ENCODE data around the gene PPP4R2. TPM values are rescaled to one million over a fixed set of nuclear protein-coding genes. Genes with fewer than 3 reads are reported as not detected.

Gene PPP4R2
- total RNA-seq, 1 experiment from 2014 or later, result 43.6 TPM

DNA sequence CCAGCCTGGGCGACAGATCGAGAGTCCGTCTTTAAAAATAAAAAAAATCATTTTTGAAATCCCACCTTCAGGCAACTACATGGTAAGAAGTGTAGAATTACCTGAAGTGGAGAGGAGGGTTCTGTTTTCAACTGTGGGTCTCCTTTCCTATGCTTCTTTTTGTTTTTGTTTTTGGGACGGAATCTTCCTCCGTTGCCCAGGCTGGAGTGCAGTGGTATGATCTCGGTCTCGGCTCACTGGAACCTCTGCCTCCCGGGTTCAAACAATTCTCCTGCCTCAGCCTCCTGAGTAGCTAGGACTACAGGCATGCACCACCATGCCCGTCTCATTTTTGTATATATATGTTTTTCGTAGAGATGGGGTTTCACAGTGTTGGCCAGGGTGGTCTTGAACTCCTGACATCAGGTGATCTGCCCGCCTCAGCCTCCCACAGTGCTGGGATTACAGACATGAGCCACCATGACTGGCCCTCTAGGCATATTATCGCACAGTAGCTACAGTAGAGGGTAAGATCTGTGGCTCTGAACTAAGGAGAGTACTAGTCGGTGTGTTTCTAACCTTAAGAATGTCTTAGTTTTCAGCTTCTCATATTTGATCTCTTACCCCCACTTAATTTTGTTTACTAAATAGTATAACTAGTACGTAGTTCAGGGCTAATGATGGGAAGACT, 73.3 kb downstream of the PPP4R2 start:
- DNase-seq (ENCODE audit: low read depth), result no peak

DNA sequence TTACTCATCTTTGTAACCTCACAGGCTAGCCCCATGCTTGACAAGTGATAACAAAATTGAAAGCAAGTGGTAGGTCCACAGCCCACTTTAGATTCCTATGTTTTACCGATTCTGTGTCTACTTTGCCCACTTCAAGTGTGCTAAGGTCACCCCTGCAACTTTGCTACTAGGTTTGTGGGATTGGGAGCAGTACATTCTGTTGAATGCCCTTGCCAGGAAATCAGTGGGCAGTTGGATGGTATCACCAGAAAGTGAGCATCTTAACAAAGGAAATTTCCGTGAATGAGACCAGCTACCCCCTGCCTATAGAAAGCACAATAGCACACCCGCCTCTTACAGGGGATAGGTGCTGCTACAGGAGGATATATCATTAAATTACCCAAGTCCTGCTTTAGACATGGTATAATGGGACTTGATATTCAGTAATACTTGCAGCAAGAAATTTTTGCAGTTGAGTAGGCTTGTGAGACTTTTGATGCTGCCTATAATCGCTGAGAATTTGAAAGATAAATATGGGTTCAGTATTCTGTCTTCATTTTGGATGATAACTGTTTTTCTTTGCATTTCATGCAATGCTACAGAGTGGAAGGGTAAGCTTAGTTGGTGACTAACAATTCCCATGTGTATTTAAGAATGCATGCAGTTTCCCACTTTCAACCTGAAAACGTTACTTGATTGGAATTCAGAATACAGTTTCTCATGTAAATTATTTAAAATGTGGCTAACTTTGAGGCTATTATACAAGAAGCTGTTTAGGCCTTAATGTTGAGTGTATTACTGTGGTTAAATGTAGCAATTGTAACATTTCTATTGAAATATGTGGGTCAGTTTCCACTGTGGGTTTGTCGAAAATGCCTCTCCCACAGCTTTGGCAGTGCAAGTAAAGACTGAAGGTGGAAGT, 74.3 kb downstream of the PPP4R2 start:
- no peak for DNase-seq (ENCODE audit: low read depth)

DNA sequence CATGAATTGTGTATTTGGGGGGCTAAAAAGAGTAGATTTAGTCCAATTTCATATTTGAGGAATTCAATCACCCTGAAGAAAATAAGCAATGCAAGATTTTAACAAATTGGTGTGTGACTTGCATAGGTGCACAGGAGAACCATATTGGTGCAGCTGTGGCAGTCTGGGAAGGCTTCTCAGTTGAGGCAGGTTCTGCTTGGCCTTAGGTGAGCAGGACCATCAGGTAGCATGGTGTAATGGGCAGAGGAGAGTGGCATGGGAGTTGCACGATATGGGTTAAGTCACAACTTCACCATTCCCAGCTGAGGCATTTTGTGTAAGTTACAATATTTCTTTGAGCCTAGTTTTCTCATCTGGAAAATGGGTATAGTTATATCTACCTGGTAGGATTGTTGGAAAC, 75.3 kb downstream of the PPP4R2 start:
- DNase-seq (ENCODE audit: low read depth), result no peak

DNA sequence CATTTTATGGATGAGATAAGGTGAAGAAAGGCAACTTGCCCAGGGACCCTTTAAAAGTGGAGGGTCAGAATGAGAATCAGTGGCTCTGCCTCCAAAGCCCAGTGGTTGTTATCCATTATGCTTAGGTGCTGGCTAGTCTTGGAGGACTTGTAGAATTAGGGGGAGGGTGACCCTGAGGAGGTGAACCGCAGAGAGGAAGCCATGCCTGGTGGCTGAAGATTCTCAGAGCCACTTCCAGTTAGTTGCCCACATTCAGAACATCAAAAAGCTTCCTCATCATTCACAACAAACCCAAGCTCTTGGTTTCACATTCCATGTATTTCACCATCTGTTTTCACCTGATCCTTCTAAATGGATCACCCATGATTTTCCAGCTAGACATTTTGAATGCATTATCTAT, 76.0 kb downstream of the PPP4R2 start:
- DNase-seq (ENCODE audit: low read depth), result no peak

DNA sequence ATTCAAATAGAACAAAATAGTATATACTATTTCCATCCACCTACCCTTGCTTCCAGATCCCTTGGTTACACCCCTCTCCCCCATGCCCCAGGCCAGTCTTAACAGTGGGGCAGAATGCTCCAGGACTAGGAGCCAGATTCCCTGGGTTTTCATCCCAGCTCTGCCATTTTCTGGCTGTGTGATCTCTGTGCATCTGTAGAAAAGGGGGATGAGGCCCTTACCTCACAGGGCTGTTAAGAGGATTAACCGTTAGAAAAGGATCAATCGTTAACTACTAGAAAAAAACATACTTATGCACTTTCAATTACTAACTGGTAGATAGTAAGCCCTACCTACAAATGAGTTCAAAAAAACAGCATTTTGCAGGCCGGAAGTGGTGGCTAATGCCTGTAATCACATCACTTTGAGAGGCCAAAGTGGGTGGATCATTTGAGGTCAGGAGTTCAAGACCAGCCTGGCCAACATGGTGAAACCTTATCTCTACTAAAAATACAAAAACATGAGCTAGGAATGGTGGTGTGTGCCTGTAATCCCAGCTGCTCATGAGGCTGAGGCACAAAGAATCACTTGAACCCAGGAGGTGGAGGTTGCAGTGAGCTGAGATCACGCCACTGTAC, 76.6 kb downstream of the PPP4R2 start:
- no peak for DNase-seq (ENCODE audit: low read depth)

DNA sequence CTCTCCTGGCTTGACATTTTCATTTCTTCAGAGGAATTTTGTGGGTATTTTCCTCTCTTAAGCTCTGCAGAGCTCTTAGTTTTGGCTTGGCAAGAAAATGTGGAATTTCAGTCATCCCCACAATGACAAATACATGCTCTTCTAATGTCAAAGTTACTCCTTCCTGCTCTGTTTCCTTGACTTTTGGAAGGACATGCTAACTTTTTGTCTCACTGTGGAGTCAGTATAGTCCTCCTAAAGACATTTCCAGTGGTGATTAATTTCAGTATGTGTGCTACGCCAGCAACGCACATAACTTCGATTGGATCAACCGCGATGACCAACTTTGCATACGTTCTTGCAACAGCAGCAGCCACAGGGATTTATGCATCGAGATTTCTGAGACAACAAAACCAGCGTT, 78.2 kb downstream of the PPP4R2 start:
- no peak for DNase-seq (ENCODE audit: low read depth)

DNA sequence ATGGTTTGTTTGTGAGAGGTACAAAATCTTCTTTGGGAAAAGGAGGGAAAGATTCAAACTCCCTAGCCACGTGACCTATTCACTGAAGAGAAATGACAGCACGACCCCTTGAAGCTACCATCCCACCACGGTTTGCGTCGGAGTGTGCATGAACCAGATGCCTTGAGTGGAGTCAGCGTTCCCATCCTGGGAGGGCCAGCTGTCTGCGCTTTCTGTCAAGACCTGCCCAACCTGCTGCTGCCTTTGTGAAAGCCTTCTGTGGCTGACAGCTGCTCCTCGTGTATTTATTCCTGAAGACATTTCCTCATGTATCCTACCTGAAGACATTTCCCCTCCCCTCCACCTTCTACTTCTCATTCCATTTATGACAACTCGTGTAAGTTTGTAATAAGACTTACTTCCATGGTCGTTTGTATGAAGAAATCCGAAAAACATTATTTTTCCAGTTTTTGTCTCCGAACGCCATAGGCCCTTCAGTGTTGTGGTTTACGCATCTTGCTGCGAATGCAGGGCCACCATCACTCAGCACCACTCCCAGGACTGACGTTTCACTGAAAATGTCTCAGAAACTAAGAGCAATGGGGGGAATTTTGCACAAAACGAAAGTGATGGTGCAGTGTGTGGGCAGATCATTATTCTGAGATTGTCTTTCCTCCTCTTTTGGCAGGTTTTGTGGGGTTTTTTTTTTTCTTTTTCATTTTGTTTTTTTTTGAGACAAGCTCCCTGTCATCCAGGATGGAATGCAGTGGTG, 83.8 kb downstream of the PPP4R2 start:
- DNase-seq (ENCODE audit: low read depth), result no peak

DNA sequence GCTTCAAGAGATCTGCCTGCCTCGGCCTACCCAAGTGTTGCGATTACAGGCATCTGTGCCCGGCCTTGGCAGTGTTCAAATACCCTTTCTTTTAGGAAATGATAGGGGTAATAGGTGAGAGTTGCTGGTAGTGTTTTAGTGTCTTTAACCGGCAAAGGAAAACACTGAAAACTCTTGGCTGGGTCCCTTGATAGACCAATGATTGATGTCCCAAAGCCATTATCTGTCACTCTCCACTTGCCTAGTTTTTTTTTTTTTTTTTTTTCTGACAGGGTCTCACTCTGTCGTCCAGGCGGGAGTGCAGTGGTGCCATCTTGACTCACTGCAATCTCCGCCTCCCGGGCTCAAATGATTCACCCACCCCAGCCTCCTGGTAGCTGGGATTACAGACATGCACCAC, 84.5 kb downstream of the PPP4R2 start:
- no peak for DNase-seq (ENCODE audit: low read depth)

DNA sequence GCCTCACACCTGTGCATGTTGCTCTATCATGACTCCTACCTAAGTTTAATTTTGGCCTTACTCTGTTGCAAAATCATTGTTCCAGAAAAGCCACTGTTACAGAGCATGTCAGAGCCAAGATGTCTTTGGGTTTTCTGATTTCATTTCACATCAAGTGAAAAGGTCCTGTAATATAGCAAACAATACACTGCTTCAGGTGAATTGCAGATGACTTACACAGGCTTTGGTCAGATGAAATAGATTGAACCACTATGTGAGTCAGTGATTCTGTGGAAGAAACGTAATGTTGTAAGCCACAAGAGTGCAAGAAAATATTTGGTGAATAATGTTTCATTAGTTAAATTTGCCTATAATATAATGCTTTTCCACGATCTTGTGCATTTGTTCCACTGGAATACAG, 87.6 kb downstream of the PPP4R2 start:
- DNase-seq (ENCODE audit: low read depth), result no peak

DNA sequence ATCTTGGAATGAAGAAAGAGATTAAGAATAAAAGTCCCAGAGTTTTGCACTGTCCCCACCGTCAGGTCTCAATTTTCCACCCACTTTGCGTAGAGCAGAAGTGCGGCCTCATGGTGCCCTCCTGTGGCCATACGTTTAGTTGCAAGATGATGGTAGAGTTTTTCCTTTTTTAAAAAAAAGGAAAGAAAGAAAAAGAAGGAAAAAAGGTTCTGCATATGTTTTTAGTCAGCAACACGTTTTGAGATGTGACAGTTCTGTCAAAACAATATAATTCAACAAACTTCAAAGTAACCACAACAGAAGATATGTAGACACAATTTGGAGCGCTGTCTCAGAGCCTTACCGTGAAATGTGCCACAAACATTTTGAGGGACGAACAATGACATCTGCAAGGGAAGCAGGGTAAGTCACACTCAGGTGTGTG, 89.5 kb downstream of the PPP4R2 start:
- peak; percentile 27 for DNase-seq (ENCODE audit: low read depth)

DNA sequence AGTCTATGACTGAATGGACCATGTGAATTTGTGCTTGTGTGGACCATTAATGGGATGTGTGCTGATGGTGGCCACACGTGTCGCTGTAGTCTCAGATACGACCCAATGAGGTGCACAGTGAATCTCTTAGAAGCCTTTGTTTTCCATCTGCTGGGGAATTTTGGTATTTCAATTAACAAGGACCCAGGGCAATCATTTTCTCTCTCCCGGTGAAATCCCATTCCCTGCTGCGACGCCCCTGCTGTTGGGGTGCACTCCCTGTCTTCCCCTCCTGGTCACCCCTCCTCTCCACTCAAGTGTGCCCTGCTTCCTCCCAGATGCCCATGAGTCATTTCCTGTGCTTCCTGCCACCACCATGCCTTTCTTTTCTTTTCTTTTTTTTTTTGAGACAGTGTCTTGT, 97.5 kb downstream of the PPP4R2 start:
- DNase-seq (ENCODE audit: low read depth), result peak; percentile 68

DNA sequence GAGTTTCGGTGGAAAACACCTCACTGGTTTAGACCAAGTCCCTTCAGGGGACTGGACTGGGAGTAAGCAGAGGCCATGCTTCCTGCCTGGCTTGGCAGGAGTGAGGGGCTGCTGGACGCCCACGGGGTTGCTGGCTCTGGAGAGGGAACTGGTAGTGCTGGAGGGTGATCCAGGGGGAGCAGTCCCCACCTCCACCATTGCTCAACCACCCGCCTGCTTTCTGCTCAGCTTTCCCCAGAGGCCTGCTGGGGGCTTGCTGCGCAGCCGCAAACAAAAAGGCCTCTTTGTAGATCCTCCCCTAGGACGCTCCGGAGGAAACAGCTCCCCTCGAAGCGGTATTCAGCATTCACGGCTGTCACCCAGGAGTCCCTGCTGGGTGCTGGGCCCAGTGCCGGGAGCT, 98.3 kb downstream of the PPP4R2 start:
- no peak for DNase-seq (ENCODE audit: low read depth)

DNA sequence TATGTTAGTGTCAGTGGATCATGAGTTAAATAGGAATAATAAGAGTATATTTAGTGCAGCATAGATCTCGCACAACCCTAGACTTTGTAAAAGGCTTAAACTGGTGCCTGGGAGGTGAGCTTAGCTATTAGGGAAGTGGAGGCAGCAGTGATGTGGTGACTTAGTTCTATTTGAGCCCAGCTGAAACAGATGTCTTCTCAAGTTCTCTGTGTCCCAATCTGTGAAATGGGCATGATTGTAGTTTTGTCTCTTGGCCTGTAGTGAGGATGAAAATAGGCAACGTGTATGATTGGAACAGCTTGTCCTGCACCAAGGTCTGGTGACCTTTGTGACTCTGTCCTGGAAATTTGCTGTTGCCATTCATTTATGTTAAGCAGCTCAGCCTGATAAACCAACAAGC, 99.6 kb downstream of the PPP4R2 start:
- DNase-seq (ENCODE audit: low read depth), result no peak

DNA sequence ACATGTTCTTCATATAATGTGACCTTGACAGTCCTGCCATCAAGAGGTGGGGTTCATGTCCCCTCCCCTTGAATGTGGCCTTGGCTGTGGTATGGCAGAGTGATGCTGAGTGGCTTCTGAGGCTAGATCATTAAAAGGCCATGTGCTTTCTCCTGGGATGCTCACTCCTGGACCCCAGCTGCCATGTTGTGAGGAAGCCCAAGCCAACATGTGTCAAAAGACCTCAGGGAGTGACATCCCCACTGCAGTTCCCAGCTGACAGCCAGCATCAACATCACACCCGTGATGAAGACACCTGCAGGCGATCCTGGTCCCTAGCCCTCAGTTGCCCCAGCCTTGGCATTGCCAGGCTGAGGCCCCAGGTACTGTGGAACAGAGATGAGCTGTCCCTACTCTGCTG, 101.4 kb downstream of the PPP4R2 start:
- no peak for DNase-seq (ENCODE audit: low read depth)

DNA sequence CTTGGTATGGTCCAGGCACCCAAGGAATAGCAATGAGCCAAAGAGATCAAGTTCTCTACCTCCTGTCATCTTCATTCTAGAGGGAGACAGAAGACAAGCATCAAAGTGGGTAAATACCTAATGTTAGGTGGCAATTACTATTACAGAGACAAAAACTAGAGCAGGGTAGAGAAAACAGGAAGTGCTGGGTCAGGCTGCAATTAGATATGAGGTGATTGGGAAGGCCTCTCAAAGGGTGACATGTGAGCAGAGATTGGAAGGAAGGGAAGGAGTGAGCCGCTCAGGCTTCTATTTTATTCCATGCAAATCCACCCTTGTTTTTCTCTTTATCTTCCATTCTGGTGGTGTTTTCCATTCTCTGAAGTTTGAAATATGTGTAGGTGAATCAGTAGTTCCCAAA, 102.3 kb downstream of the PPP4R2 start:
- no peak for DNase-seq (ENCODE audit: low read depth)

DNA sequence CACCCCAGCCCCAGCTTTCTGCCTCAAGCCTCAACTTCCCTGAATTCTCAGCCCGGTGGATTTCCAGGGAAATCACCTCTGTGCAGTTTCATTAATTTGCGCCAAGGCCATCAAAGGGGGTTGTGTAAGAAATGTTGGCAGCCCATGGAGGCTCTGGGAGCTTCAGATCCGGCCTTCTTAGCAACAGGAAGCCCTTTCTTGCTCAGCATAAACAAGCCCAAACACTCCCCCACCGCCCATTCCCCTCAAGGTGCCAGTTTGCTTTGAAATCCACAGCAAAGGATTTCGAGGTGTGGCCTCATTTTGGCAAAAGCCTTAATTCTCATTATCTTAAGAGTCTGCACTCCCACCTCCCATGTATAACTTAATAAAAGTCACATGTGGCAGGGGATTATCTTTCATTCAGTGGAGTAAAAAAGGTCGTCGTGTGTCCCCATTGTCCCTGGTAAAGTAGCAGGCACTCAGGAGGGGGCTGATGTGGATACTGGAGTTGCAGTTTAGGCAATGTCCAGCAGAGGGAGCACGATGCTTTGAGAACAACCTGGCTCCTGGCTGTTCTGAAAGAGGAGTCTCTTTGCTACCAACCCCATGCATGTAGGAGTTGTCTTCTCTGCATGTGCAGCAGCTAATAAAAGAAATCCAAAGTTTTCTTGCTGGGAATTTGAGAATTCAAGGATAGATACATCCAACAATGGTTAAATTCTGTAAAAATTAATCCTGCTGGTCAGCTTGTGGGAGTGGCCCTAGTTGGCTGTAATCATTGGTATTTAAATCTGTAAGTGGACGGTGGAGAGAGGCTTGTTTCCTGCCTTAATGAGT, 104.3 kb downstream of the PPP4R2 start:
- peak; percentile 68 for DNase-seq (ENCODE audit: low read depth)

DNA sequence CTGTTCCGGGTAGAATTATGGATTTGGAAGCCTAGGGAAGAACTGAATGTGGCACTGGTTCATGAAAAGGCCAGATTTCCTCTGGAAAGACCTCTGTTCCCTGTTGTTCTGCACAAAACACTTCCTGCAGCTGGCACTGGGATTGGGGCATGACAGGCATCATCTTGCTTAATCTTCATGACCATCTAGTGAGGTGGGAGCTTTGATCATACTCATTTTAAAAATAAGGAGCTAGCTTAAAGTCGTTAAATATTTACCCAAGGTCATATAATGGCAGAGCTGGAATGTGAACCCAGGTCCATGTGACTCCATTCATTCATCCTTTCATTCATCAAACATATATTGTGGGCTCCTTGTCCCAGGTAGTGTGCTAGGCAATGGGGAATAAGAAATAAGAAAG, 105.3 kb downstream of the PPP4R2 start:
- no peak for DNase-seq (ENCODE audit: low read depth)

DNA sequence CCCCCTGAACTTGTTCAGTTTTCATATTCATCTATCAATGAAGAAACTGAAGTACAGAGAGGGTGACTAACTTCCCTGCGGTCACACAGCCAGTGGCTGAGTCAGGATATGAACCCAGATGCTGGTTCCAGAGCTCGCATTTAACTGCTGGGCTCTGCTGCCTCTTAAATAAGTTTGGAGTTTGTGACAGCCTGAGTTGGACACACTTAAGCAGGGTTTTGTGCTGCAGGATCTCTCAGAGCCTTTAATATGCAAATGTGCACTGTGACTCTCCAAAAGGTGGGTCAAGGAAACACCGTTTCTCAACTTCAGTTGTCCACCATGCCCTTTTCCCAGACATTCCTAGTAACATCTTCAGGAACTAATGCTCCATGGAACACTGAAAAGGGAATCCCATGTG, 110.6 kb downstream of the PPP4R2 start:
- no peak for DNase-seq (ENCODE audit: low read depth)

DNA sequence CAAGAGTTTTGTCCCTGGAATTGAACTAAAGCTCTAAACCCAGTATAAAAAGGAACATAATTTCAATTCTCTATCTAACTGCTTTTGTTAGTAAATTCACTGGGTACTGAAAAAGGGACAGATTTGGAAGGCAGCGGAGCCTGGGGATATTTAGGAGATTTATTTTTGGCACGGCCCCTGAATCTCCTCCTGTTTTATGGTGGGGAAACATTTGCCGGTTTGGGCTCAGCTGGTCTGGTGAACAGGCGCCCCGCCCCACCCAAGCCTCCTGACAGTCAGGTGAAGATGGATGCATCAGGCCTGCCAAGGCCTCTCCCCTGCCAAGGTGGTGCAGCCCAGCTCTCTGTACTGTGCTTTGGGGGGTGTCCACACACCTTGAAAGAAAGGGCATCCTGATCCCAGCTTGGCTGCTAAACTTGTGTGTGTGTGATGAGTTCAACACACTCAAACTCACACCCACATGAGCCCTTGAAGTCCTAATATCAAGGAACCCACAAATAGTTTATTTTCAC, 111.1 kb downstream of the PPP4R2 start:
- no peak for DNase-seq (ENCODE audit: low read depth)

DNA sequence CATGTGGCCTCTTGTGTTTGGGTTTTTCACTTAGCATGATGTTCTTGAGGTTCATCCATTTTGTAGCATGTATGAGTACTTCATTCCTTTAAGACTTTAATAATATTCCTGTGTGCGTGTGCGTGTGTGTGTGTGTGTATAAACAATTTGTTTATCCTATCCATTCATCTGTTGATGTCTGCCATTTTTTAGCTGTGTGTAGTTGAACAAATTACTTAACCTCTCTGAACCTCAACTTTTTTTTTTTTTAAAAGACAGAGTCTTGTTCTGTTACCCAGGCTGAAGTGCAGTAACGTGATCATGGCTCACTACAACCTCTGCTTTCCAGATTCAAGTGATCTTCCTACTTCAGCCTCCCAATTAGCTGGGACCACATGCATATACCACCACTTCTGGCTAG, 112.1 kb downstream of the PPP4R2 start:
- no peak for DNase-seq (ENCODE audit: low read depth)

DNA sequence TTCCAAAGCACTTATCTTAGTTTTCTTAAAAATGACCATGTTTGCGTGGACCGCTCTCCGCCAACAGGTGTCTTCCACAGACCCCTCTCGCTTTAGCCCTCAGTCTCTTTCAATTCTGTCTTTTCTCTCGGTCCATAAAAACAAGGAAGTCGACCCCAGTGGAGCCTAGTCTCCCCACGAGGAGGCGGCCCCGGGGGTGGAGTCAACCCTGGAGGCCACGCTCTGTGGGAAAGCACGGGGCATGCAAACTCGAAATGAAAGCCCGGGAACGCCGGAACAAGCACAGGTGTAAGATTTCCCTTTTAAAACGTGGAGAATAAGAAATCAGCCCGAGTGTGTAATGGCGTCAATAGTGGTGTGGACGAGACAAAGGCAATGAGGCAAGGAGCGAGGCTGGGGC, 113.9 kb downstream of the PPP4R2 start:
- DNase-seq (ENCODE audit: low read depth), result no peak
